SK-N-SH (cell line): ENCODE measurements around the gene EPHA6. TPM values are rescaled to one million over a fixed set of nuclear protein-coding genes. Genes with fewer than 3 reads are reported as not detected.

Source experiments
- CTCF ChIA-PET: fragments of 300-600, 350-600 bp; formaldehyde crosslinking; extraction: SDS; loops from one replicate; lab custom pipeline; 2021; lab: Yijun Ruan, JAX
- POLR2A ChIA-PET: fragments of 350-600 bp; sonication (Branson Sonifier 250); formaldehyde crosslinking; extraction: SDS; loops from one replicate; lab custom pipeline; 2020; ENCODE audit warnings: antibody characterized with exemption, inconsistent platforms; lab: Yijun Ruan, JAX
- DNase-seq: peaks from one replicate; pipeline ENCODE4 v3.0.0; 2012
- H2AFZ ChIP-seq: fragments of 200-600 bp; sonication (generic); 2 replicates; pipeline ENCODE4 v1.8.1; 2016; ENCODE audit warnings: antibody characterized with exemption, mild to moderate bottlenecking, low read depth
- H3F3A ChIP-seq: fragments of 200-600 bp; sonication (generic); replicated peaks from 2 replicates; pipeline ENCODE3; 2016; ENCODE audit warnings: antibody characterized with exemption, mild to moderate bottlenecking; ENCODE audit not compliant: insufficient read depth
- H3K27ac ChIP-seq, 2 experiments: fragments of 200-500 bp in 1 of 2; fragments of 200-600 bp in 1 of 2; sonication (Bioruptor generic) in 1 of 2; sonication (generic), shearing (Covaris generic) in 1 of 2; 2 replicates each; pipeline versions ENCODE4 v1.5.1 to v1.6.1; 2014 to 2016; ENCODE audit warnings: low read depth in 2 of 2, inconsistent platforms in 1 of 2, low read length in 1 of 2, mild to moderate bottlenecking in 1 of 2, mixed read lengths in 1 of 2
- H3K27me3 ChIP-seq: fragments of 200-600 bp; sonication (generic), shearing (Covaris generic); 2 replicates; pipeline ENCODE4 v1.6.1; 2016; ENCODE audit warnings: mixed run types; ENCODE audit not compliant: insufficient read depth
- H3K36me3 ChIP-seq, 2 experiments: fragments of 200-500 bp in 1 of 2; fragments of 200-600 bp in 1 of 2; sonication (Bioruptor generic) in 1 of 2; sonication (generic) in 1 of 2; replicated peaks in 1 of 2; 2 replicates each; pipeline versions ENCODE3 to v1.5.1; 2014 to 2016; ENCODE audit warnings: low read length in 1 of 2, mild to moderate bottlenecking in 1 of 2; ENCODE audit not compliant: insufficient read depth in 2 of 2, control insufficient read depth in 1 of 2
- H3K4me1 ChIP-seq, 2 experiments: fragments of 200-500 bp in 1 of 2; fragments of 200-600 bp in 1 of 2; sonication (Bioruptor generic) in 1 of 2; sonication (generic), shearing (Covaris generic) in 1 of 2; 2 replicates each; pipeline versions ENCODE4 v1.5.1 to v1.6.1; 2014 to 2016; ENCODE audit warnings: low read depth in 1 of 2, low read length in 1 of 2, mixed run types in 1 of 2; ENCODE audit not compliant: insufficient read depth in 2 of 2, control insufficient read depth in 1 of 2
- H3K4me2 ChIP-seq: fragments of 200-600 bp; sonication (generic), shearing (Covaris generic); 2 replicates; pipeline ENCODE4 v1.6.1; 2017; ENCODE audit warnings: mixed run types
- H3K4me3 ChIP-seq, 2 experiments: fragments of 200-500 bp in 1 of 2; fragments of 200-600 bp in 1 of 2; sonication (Bioruptor generic) in 1 of 2; sonication (generic), shearing (Covaris generic) in 1 of 2; 2 replicates each; pipeline versions ENCODE4 v1.5.1 to v1.8.1; 2014 to 2016; ENCODE audit warnings: low read depth in 2 of 2, inconsistent platforms in 1 of 2, low read length in 1 of 2, mild to moderate bottlenecking in 1 of 2, mixed read lengths in 1 of 2, moderate library complexity in 1 of 2
- H3K79me2 ChIP-seq: fragments of 200-600 bp; sonication (generic); 2 replicates; pipeline ENCODE4 v1.8.1; 2017; ENCODE audit warnings: mild to moderate bottlenecking; ENCODE audit not compliant: insufficient read depth
- H3K9ac ChIP-seq: fragments of 200-600 bp; sonication (generic); 2 replicates; pipeline ENCODE4 v1.6.1; 2017; ENCODE audit warnings: mixed run types
- H3K9me2 ChIP-seq: fragments of 200-600 bp; sonication (generic); 2 replicates; pipeline ENCODE4 v1.6.1; 2017; ENCODE audit warnings: mixed run types
- H3K9me3 ChIP-seq: fragments of 200-600 bp; sonication (generic); 2 replicates; pipeline ENCODE4 v1.6.1; 2017; ENCODE audit warnings: mixed run types, mild to moderate bottlenecking, moderate library complexity
- H4K20me1 ChIP-seq: fragments of 200-600 bp; sonication (generic); 2 replicates; pipeline ENCODE4 v1.6.1; 2017; ENCODE audit warnings: mild to moderate bottlenecking, mixed run types; ENCODE audit not compliant: insufficient read depth
- EP300 ChIP-seq, 2 experiments: IDR thresholded peaks; 2 replicates each; pipeline versions ENCODE4 v1.4.0 to v1.6.1; 2012; ENCODE audit warnings: borderline replicate concordance in 1 of 2, low read depth in 1 of 2, low read length in 1 of 2
- EZH2phosphoT487 ChIP-seq: fragments of 200-600 bp; sonication (generic); IDR thresholded peaks from 2 replicates; pipeline ENCODE4 v1.6.1; 2017; ENCODE audit warnings: low read depth, mixed run types, mild to moderate bottlenecking, antibody characterized with exemption, moderate library complexity, borderline replicate concordance
- GATA2 ChIP-seq: sonication (generic); formaldehyde crosslinking; IDR thresholded peaks from 2 replicates; pipeline ENCODE4 v1.5.0; 2020; ENCODE audit warnings: mild to moderate bottlenecking, missing genetic modification reagents
- JUND ChIP-seq: IDR thresholded peaks from 2 replicates; pipeline ENCODE4 v1.4.0; 2012
- MXI1 ChIP-seq: IDR thresholded peaks from 2 replicates; pipeline ENCODE4 v1.6.1; 2012; ENCODE audit warnings: mild to moderate bottlenecking, low read depth, low read length, improper control_type of control experiment
- NFIC ChIP-seq: IDR thresholded peaks from 2 replicates; pipeline ENCODE4 v1.4.0; 2012; ENCODE audit warnings: borderline replicate concordance
- RAD21 ChIP-seq: IDR thresholded peaks from 2 replicates; pipeline ENCODE4 v1.6.1; 2012; ENCODE audit warnings: mild to moderate bottlenecking, low read length
- RCOR1 ChIP-seq: fragments of 150-350 bp; IDR thresholded peaks from 2 replicates; pipeline ENCODE4 v1.6.1; 2017; ENCODE audit warnings: antibody characterized with exemption, low read length
- REST ChIP-seq: IDR thresholded peaks from 2 replicates; pipeline ENCODE4 v1.6.1; 2012; ENCODE audit warnings: mild to moderate bottlenecking, low read depth, low read length, moderate library complexity
- RFX5 ChIP-seq: IDR thresholded peaks from 2 replicates; pipeline ENCODE4 v1.6.1; 2012; ENCODE audit warnings: mild to moderate bottlenecking, improper control_type of control experiment, low read length
- TAF1 ChIP-seq: IDR thresholded peaks from 2 replicates; pipeline ENCODE4 v1.6.1; 2012; ENCODE audit warnings: low read depth, mild to moderate bottlenecking, low read length, moderate library complexity, borderline replicate concordance
- TCF12 ChIP-seq: IDR thresholded peaks from 2 replicates; pipeline ENCODE4 v1.4.0; 2012
- ZBTB33 ChIP-seq: IDR thresholded peaks from 2 replicates; pipeline ENCODE4 v1.4.0; 2012; ENCODE audit warnings: low read depth, borderline replicate concordance
- WGBS: methylation state at CpG from one replicate; pipeline ENCODE4 v1.1.6; 2017; ENCODE audit warnings: low lambda C conversion rate; 5-methylcytosine and 5-hydroxymethylcytosine counted together
- polyA plus RNA-seq, 3 experiments: library from polyadenylated mRNA; depleted of rRNA; stranded (reverse); fragments of >200 nt; gene quantifications; 2 replicates each; pipeline ENCODE4 v1.2.3, GENCODE V29; 2012
- TF ChIP-seq, protein P1 (sequence below): IDR thresholded peaks from 2 replicates; pipeline ENCODE4; 2012
- TF ChIP-seq, protein P2 (sequence below): fragments of 150-350 bp; IDR thresholded peaks from 2 replicates; pipeline ENCODE4 v1.6.1; 2017; ENCODE audit warnings: antibody characterized with exemption, low read length, low read depth, borderline replicate concordance

Gene EPHA6
- polyA plus RNA-seq, 1 of the 3 experiments (the other 2 are of a cell fraction): not detected

DNA sequence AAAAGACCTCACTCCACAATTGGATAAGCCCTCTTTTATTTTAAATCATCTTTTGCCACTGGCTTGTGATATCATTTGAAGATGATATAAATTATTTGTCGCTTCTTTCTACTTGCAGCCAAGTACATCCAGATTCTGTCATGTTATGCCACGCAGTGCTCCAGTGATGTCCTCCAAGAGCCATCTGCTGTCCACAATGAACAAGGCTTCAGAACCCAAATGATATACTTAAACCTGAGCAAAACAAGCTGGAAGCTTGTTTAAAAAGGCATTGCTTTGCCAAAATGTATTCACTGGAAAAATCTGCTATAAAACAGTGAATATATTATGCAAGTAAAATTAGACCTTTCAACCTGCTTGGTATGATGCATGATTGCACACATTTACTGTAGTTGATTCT is 891.4 kb downstream of the EPHA6 start:
- H3K4me1 ChIP-seq: no peaks in the 10 kb centered on the region
- DNase-seq: no peak
- H3F3A ChIP-seq: no peaks in the 10 kb centered on the region
- no peak overlapping the region for H3K4me2 ChIP-seq
- no peaks in the 10 kb centered on the region for H3K36me3 ChIP-seq
- no peaks in the 10 kb centered on the region for H3K9me3 ChIP-seq
- H3K9me2 ChIP-seq: no peaks in the 10 kb centered on the region
- no peak for TF ChIP-seq TAF1
- TF ChIP-seq EP300 (IDR thresholded peaks at IDR 0.05; ENCODE audit: borderline replicate concordance in 1 of 2, low read depth in 1 of 2, low read length in 1 of 2): no peak
- TF ChIP-seq TCF12: no peak
- no peak for TF ChIP-seq EZH2phosphoT487
- TF ChIP-seq, protein P1, sequence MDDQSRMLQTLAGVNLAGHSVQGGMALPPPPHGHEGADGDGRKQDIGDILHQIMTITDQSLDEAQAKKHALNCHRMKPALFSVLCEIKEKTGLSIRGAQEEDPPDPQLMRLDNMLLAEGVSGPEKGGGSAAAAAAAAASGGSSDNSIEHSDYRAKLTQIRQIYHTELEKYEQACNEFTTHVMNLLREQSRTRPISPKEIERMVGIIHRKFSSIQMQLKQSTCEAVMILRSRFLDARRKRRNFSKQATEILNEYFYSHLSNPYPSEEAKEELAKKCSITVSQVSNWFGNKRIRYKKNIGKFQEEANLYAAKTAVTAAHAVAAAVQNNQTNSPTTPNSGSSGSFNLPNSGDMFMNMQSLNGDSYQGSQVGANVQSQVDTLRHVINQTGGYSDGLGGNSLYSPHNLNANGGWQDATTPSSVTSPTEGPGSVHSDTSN: no peak
- no peak overlapping the region for H3K4me3 ChIP-seq
- H2AFZ ChIP-seq: no peak overlapping the region
- no peaks in the 10 kb centered on the region for H3K79me2 ChIP-seq
- CTCF ChIA-PET: interaction anchor here (1.0 kb wide), 1 partner anchor 14 kb away, joined by 5 read pairs; no protein-coding TSS in a partner anchor
- H3K27me3 ChIP-seq: no peaks in the 10 kb centered on the region
- 42% methylated on average over 2 of the region's 2 CpGs for WGBS
- POLR2A ChIA-PET: no interaction called here
- no peaks in the 10 kb centered on the region for H4K20me1 ChIP-seq
- H3K27ac ChIP-seq: no peak overlapping the region
- no peak overlapping the region for H3K9ac ChIP-seq

DNA sequence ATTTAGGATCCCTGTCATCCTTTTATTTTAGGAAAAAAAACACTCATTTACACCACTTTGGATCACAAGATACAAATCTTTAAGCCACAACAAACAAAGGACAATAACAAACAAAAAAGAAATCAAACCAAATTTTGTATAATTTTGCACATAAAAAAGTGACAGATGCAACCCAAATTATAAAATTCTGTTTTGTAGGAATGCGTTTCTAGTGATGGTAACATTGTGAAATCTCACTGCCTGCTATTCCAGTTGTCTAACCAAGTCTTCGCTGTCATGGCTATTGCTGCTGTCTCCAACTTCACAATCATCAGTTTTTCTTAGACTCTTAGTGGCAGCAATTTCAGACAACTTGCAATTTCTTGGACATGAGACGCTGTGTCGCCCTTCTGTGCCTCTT is 891.8 kb downstream of the EPHA6 start:
- Histone ChIP-seq H3K27me3 (no peaks in the 10 kb centered on the region), H3K4me3 (no peak overlapping the region), H3K9me3 (no peaks in the 10 kb centered on the region), H3K79me2 (no peaks in the 10 kb centered on the region), H3K9me2 (no peaks in the 10 kb centered on the region), H3K4me1 (no peaks in the 10 kb centered on the region), H3K4me2 (no peak overlapping the region), H2AFZ (no peak overlapping the region), H3K27ac (no peak overlapping the region), H3K9ac (no peak overlapping the region), H3F3A (no peaks in the 10 kb centered on the region), H4K20me1 (no peaks in the 10 kb centered on the region), H3K36me3 (no peaks in the 10 kb centered on the region)
- POLR2A ChIA-PET: no interaction called here
- WGBS: 34% methylated on average over 4 of the region's 4 CpGs
- no peak for DNase-seq
- TF ChIP-seq NFIC (no peak), MXI1 (no peak), RAD21 (no peak), TCF12 (no peak), RCOR1 (no peak)
- CTCF ChIA-PET: interaction anchor here (1.0 kb wide), 1 partner anchor 13 kb away, joined by 5 read pairs; no protein-coding TSS in a partner anchor

DNA sequence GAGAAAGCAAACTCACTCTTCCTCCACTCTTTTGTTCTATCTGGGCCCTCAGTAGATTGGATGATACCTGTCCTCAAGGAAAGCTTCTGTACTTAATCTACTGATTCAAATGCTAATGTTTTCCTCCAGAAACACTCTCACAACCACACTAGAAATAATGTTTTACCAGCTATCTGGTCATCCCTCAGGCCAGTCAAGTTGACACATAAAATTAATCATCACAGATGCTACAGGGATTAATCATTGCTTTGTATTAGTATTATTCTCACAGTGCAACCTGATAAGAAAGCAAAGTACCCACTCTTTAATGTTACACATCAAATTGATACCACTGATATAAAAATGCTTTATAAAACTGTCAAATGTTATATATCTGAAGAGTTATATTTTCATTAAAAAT is 897.3 kb downstream of the EPHA6 start:
- Histone ChIP-seq H3K27me3 (no peaks in the 10 kb centered on the region), H3F3A (no peaks in the 10 kb centered on the region), H3K4me3 (no peak overlapping the region), H3K27ac (no peak overlapping the region), H3K9me3 (no peaks in the 10 kb centered on the region), H3K9me2 (no peaks in the 10 kb centered on the region), H3K4me2 (no peak overlapping the region), H3K79me2 (no peaks in the 10 kb centered on the region), H4K20me1 (no peaks in the 10 kb centered on the region), H3K36me3 (no peaks in the 10 kb centered on the region), H3K9ac (no peak overlapping the region), H3K4me1 (peaks cover 0 to 20% of the 10 kb centered on the region in 2 experiments; a peak in 2 of 4 replicates), H2AFZ (no peak overlapping the region)
- no peak for DNase-seq
- ChIA-PET POLR2A (no interaction called here), CTCF (interaction anchor here (0.9 to 1.5 kb wide), 2 partner anchors 9 to 16 kb away, joined by 3 read pairs; no protein-coding TSS in a partner anchor)
- TF ChIP-seq RCOR1: no peak
- TF ChIP-seq REST: no peak
- TF ChIP-seq GATA2 (CRISPR knock-in tag): no peak
- no peak for TF ChIP-seq JUND
- TF ChIP-seq, protein P2, sequence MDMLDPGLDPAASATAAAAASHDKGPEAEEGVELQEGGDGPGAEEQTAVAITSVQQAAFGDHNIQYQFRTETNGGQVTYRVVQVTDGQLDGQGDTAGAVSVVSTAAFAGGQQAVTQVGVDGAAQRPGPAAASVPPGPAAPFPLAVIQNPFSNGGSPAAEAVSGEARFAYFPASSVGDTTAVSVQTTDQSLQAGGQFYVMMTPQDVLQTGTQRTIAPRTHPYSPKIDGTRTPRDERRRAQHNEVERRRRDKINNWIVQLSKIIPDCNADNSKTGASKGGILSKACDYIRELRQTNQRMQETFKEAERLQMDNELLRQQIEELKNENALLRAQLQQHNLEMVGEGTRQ: no peak
- no peak for TF ChIP-seq ZBTB33
- TF ChIP-seq RFX5: no peak
